Suppressor macrophage (primary cell): ENCODE data around the gene PTCD2.
"Not testable (repeated sequence)": the region's sequence is repeated elsewhere in the genome, so short reads cannot be mapped to it uniquely, and the experiment has no call there.

Source experiments
- DNase-seq, 4 experiments: peaks; one replicate each; pipeline ENCODE4 v3.0.0-alpha.2; 2020 to 2022

Gene PTCD2

GRCh38 chr5:72298136-72298535 is 22.0 kb upstream of the PTCD2 start:
- DNase-seq: not testable (repeated sequence)

- DNase-seq: no peak
Measured at GRCh38 chr5:72298711-72299110, 21.5 kb upstream of the PTCD2 start.

- no peak for DNase-seq
Measured at GRCh38 chr5:72300590-72301339, 19.4 kb upstream of the PTCD2 start.

GRCh38 chr5:72301557-72301956 is 18.6 kb upstream of the PTCD2 start:
- no peak for DNase-seq

GRCh38 chr5:72302171-72302570 is 18.0 kb upstream of the PTCD2 start:
- DNase-seq: no peak

GRCh38 chr5:72305194-72306142 is 14.7 kb upstream of the PTCD2 start:
- peak; percentile 9 to 47 (median 36) for DNase-seq

- no peak for DNase-seq
Measured at GRCh38 chr5:72307573-72307967, 12.6 kb upstream of the PTCD2 start.

- peak; percentile 99 to 100 (median 100) for DNase-seq
Measured at GRCh38 chr5:72307968-72308852, 12.0 kb upstream of the PTCD2 start.

- no peak for DNase-seq
Measured at GRCh38 chr5:72308853-72309191, 11.4 kb upstream of the PTCD2 start.

- DNase-seq: no peak
Measured at GRCh38 chr5:72313141-72313540, 7.0 kb upstream of the PTCD2 start.

GRCh38 chr5:72314571-72315172 is 5.5 kb upstream of the PTCD2 start:
- peak in 1 of 4 experiments; percentile 4 for DNase-seq

- peak; percentile 9 to 43 (median 22) for DNase-seq
Measured at GRCh38 chr5:72319435-72319975, 668 bp upstream of the PTCD2 start.

- DNase-seq: no peak
Measured at GRCh38 chr5:72324189-72324825, 4.1 kb downstream of the PTCD2 start.

GRCh38 chr5:72325566-72326305 is 5.6 kb downstream of the PTCD2 start:
- no peak for DNase-seq

GRCh38 chr5:72326306-72326649 is 6.1 kb downstream of the PTCD2 start:
- no peak for DNase-seq

GRCh38 chr5:72328172-72328571 is 8.0 kb downstream of the PTCD2 start:
- DNase-seq: no peak

GRCh38 chr5:72330712-72331111 is 10.5 kb downstream of the PTCD2 start:
- no peak for DNase-seq

- no peak for DNase-seq
Measured at GRCh38 chr5:72337159-72337558, 17.0 kb downstream of the PTCD2 start.

- no peak for DNase-seq
Measured at GRCh38 chr5:72338689-72339209, 18.6 kb downstream of the PTCD2 start.

- no peak for DNase-seq
Measured at GRCh38 chr5:72346398-72346797, 26.2 kb downstream of the PTCD2 start.
